Measurements from ENCODE around the gene ADAMTSL1.

ADAMTSL1 gene

GRCh38 chr9:18616976-18617375 is 143.0 kb downstream of the ADAMTSL1 start:
- DNase-seq, result no peak

- no peak for DNase-seq
Observed at GRCh38 chr9:18617759-18618158, 143.8 kb downstream of the ADAMTSL1 start.

DNA sequence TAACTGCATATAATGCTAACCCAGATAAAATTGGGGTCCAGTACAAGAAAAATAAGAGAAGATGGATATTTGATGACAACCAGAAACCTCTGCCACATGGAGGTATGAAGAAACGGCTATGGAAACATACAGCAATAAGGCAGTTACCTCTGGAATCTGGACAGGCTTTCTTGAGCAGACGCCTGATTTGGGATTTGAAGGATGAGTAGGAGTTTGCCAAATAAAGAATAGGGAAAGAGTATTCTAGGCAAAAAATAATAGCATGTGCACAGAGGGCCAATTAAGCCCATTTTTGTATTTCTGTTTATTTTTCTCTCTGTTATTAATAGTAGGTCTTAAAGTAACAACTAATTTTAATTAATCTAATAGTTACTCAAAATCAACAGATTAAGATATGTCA is 144.9 kb downstream of the ADAMTSL1 start:
- no peak for DNase-seq

GRCh38 chr9:18622186-18622836 is 148.4 kb downstream of the ADAMTSL1 start:
- DNase-seq, result no peak

GRCh38 chr9:18623221-18624079 is 149.5 kb downstream of the ADAMTSL1 start:
- DNase-seq, result no peak

- DNase-seq, result no peak
Observed at GRCh38 chr9:18626046-18626698, 152.2 kb downstream of the ADAMTSL1 start.

GRCh38 chr9:18629136-18629535 is 155.2 kb downstream of the ADAMTSL1 start:
- no peak for DNase-seq

DNA sequence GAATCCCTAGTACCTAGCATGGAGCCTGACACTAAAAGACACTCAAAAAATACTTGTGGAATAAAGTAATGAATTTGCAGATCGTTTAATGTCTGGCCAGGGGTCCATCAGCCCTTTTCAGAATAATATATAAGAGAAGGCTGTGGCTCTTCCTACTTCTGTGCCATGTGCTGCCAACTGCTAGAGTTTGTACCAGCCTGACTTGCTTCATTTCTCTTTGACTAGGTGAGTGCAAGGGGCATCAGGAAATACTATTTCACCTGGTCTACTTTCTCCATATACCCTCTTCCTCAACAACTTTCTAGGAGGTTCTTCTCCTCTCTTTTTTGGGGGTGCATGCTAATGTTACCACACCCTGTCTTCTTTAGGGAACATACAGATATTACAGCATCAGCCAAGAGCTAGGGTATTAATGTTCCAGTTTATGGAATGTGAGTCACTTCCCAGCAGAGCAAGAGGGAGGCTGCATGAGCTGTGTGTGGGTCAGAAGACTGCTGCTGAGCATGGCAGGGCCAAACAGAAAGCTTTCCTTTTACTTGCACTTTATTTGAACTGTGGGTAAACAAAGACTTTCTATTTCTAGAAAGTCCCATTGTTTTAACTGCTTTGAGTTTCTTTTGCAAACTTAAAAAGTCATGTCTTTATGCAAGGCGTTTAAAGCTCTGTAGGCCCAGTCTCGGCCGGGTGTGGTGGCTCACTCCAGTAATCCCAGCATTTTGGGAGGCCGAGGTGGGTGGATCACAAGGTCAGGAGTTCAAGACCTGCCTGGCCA is 158.9 kb downstream of the ADAMTSL1 start:
- no peak for DNase-seq

DNA sequence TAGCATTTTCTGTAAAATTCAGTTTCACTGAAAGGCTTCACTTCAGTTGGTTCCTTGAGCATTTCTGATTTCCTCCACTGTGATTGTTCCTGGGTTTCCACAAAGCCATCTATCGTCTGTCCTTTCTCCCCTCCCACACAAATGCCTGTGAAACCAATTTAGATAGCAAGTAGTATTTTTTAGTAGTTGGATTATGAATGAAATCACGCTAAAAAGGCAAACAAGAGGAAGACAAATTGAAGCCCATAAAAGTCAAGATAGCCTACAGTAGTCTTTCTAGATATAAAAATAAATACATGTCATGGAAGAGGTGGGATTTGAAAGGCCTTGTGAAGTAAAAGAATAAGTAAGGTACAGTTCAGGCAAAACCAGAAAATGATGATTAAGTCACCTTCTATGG is 162.8 kb downstream of the ADAMTSL1 start:
- no peak for DNase-seq

- DNase-seq, result no peak
Observed at GRCh38 chr9:18638371-18639249, 164.7 kb downstream of the ADAMTSL1 start.

- DNase-seq, result no peak
Observed at GRCh38 chr9:18639911-18640310, 166.0 kb downstream of the ADAMTSL1 start.

- no peak for DNase-seq
Observed at GRCh38 chr9:18658804-18659705, 185.1 kb downstream of the ADAMTSL1 start.

DNA sequence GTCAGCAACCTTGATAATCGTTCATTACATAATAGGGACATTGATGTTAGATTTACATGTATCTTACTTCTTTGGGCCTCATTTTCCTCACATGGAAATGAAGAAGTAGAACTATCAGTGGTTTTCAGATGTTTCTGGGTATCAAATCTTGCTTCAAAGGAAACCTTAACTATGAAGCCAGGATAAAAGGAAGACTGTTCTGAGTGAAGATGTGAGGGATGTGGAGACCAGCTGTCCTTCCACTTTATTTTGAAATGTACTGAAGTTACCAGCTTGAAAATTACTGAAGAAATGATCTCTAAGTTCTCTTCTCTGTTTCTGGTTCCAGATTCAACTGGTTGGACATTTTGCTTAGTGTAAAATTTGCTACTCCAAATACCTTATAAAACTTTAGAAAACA is 186.0 kb downstream of the ADAMTSL1 start:
- no peak for DNase-seq

DNA sequence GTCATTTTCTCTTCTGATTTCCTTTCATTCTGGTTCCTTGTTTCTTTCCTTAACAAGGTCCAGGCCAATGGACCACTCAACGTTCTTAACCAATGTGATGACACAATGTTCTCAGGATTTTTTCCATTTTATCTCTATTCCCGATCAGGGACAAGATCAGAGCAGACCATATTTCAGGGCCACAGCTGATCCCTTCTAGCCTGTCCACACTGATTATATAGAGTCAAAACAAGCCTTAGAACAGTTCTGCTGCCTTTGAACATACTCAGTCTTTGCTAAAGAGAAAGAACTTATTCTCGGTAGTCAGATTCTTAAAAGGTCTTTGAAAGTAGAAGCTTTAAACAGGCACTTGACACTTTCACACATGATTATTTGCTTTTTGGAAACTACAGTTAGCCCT is 188.4 kb downstream of the ADAMTSL1 start:
- no peak for DNase-seq

DNA sequence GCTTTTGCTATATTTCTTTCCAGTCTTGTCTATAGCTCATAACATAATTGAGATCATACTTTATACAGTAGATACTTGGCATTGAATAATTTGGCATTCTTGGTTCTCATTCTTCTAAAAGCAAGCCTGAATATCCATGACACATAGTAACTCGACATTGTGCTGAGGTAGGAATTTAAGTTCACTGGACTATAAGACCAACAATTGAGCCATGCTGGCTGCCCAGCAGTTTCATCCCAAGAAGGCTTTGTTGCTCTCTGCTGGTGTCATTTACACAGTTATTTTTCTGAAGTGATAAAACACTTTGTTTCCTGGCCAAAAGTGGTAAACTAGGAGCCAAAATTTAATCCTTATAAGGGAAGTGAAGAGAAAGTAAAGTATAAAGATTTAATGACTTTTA is 192.0 kb downstream of the ADAMTSL1 start:
- DNase-seq, result no peak

DNA sequence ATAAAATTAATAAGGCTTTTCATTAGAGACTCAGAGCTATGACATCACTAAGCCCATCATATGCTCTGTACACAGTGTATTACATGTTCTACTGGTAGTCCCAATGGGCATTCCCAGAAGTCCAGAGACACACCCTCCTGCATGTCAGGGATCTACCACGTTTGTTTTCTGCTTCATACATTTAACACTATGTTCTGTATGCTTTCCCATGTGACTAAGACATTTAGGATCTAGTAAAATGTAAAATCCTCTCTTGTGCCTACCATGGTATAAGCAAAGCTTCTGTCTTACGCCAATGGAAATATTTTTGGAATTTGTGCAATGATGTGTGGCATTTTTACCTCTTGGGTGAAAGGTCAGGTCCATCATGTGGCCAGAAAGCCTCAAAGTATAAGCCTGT is 192.4 kb downstream of the ADAMTSL1 start:
- DNase-seq, result no peak

DNA sequence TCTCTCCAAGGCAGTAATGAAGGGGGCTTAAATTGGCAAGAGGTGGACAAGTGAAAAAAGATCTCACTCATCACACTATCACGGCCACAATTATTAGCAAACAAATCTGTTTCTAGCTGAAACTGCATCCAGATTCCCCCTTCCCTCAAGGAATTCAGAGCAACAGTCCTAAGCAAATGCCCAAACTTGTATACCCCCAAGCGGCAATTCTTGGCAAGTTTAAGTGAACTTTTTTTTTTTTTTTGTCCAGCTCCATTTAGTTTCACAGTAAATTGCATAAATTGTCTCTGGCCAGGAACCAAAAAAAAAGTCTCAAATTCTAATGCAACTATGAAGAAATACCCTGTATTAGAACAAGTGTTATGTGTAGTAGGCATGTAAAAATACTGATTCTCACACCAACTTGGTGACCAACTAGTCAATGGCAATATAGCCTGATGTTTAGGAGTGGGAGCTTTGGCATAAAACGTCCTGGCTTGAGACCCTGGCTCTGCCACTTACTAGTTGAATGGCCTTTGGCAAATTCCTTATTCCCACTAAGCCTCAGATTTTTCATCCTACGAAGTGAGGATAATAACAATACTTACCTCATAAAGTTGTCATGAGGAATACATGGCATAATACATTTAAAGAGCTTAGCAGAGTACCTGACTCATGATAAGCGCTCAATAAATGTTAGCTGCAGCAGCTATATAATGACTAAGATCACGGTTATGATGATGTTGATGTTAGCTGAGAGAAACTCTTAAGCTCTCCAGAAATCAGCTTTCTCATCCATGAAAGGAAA is 193.2 kb downstream of the ADAMTSL1 start:
- no peak for DNase-seq

- no peak for DNase-seq
Observed at GRCh38 chr9:18668944-18669343, 195.0 kb downstream of the ADAMTSL1 start.

GRCh38 chr9:18672706-18673105 is 198.8 kb downstream of the ADAMTSL1 start:
- DNase-seq, result no peak

DNA sequence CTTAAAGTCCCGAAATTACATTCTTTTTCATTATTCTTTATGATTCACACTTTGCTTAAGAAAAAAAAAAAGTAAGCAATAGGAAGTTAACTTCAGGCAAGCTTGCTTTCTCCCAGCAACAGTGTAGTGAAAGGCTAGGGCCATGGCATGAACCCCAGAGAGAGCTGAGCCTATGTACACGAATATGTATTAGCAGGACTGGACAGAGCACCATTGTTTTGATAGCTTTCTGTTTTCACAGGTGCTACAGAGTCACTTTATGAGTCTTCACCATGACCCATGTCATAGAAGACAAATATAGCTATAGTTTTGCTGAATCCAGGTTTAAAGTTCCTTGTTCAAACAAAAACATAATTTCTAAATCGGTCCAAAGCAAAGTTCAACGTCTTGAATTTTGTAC is 199.2 kb downstream of the ADAMTSL1 start:
- no peak for DNase-seq

Data from suppressor macrophage treated with lipopolysaccharide for 1 hour (primary cell).